GM21576 (cell line): ENCODE results near the gene GSTA2.
"Not testable (repeated sequence)": the region's sequence is repeated elsewhere in the genome, so short reads cannot be mapped to it uniquely, and the experiment has no call there.

Experiments used
- ATAC-seq: cut with Tn5 transposase; IDR thresholded peaks from one replicate; pipeline ENCODE4 v1.9.1; 2021; ENCODE audit warnings: mild to moderate bottlenecking, moderate library complexity; ENCODE audit not compliant: unreplicated experiment

GSTA2 gene

DNA sequence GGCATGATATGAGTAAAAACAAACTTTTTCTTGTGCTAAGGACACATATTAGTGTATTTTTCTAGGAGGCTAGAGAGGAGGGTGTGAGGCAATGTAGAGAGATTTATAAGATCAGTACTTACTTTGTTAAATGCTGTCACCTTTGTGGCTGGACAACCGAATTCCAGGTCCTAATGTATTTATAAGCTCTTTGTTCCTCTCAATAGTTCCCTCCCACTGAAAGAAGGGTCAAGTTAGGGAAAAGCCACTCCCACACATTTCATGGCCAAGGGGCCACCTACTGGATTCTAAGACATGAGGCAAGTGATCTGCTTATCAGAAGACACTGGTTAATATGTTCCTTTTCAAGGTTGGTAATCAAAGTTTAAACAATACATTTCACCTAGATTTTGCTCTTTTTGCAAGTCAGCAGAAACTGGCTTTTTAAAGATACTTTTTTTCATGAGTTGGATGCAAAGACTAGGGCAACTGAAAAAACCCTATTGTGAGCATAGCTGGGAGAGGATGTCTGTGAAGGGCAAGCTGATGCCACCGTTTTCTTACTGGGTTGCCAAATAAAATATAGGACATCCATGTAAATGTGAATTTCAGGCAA, at the start of gene GSTA2:
Gene GSTA2, minus strand, starts transcription at position 154 of the 595 bp plus-strand sequence. CDS start 5,528 bp downstream, outside the sequence.
- ATAC-seq: not testable (repeated sequence)

DNA sequence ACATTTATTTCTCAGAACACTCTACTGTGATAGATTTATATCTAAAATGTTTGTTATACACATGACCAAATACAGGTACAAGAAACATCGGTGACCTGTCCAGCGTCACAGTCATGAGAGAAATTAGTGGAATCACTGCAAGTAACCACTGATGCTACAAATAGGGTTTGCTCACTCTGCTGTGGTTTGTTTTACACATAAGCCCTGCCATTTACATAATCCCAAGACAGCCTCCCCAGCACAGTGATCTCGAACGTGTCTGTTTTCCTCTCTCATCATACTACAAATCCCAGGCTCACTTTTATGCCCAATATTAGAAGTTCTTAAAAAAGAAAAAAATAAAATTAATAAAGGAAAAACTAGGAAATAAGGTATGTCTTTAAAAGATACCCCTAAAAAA, 46.5 kb upstream of the GSTA2 start:
- not testable (repeated sequence) for ATAC-seq

- ATAC-seq: no peak
Measured at GRCh38 chr6:52808660-52809059, 45.4 kb upstream of the GSTA2 start.

GRCh38 chr6:52803668-52804255, 40.5 kb upstream of the GSTA2 start, which contains the start of gene GSTA1:
Gene GSTA1 (minus strand): TSS chr6:52803816. CDS start chr6:52799267, 4,549 bp downstream.
- not testable (repeated sequence) for ATAC-seq

GRCh38 chr6:52802806-52803205, 39.5 kb upstream of the GSTA2 start:
- ATAC-seq: no peak

DNA sequence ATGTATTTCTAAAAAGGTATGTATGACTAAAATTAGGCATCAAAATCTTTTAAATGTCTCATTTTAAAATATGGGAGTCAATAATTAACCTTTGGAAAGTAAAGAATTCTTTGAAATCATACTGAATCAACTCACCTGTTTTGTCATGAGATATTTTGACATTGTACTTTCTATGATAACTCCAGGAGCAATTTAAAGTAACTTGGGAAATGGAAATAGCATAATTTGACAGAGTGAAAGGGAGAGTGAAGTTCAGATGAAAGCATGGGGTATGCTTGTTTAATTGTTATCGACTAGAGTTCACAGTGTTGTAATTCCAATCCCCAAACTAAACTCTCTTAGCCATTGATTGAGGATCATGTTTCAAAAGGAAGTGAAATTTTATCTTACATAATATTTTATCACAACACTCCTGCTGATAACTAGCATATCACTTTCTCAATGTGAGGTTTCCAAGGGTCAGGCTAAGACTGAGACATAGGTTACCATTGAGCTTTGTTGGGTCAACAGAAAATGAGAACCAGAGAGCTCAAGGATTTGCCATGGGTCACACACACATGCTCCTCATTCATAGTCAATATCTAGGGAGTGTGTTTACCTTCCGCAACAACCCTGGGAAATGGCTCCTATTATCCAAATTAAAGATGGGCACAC, 38.0 kb upstream of the GSTA2 start:
- no peak for ATAC-seq

- not testable (repeated sequence) for ATAC-seq
Measured at GRCh38 chr6:52799272-52799671, 36.0 kb upstream of the GSTA2 start.

DNA sequence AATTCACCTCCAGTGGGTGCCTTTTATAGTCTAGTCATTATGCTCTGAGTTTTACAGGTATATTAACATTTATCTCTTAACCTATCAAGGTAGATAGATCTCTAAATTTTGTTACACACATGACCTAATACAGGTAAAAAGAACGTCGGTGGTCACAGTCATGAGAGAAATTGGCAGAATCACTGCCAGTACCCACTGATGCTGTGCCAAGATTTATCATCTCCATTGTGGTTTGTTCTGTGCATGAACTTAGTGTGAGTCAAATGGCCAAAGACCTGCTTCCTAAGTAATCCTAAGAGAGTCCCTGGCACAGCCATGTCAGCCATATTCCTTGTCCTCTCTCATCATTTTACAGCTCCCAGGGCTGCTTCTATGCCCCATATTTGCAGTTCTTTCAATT, 31.1 kb upstream of the GSTA2 start:
- ATAC-seq: not testable (repeated sequence)

GRCh38 chr6:52790861-52791260, 27.6 kb upstream of the GSTA2 start:
- ATAC-seq: no peak

- not testable (repeated sequence) for ATAC-seq
Measured at GRCh38 chr6:52789658-52790057, 26.4 kb upstream of the GSTA2 start.

DNA sequence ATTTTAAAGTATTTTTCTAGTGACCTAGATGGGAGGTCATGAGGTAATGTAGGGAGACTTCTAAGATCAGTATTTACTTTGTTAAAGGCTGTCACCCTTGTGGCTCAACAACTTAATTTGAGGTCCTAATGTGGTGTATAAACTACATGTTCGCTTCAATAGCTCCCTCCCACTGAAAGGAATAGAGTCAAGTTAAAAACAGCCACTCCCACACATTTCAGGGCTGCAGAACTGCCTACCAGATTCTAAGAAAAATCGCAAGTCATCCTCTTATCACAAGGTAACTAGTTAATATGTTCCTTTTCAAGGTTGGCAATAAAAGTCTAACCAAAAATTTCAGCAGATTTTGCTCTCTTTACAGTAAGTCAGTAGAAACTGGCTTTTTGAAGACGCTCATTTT, 25.2 kb upstream of the GSTA2 start:
- no peak for ATAC-seq

DNA sequence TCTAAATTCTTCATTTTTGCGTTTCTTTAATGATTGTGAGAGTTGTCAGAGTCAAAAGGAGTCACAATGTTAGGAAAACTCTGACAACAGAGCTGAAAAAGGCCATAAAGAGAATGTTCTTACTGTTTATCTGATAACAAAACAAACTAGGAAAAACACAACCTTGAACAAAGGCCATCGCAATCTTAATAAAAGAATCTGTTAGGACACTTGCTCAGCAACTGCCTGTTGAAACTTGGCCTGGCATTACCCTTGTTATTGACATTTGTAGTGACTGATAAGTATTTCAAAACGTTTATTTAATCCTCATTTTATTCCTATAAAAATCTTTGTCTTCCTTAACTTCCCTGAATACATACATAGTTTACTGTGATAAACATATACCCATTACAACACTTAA, 24.6 kb upstream of the GSTA2 start:
- no peak for ATAC-seq

DNA sequence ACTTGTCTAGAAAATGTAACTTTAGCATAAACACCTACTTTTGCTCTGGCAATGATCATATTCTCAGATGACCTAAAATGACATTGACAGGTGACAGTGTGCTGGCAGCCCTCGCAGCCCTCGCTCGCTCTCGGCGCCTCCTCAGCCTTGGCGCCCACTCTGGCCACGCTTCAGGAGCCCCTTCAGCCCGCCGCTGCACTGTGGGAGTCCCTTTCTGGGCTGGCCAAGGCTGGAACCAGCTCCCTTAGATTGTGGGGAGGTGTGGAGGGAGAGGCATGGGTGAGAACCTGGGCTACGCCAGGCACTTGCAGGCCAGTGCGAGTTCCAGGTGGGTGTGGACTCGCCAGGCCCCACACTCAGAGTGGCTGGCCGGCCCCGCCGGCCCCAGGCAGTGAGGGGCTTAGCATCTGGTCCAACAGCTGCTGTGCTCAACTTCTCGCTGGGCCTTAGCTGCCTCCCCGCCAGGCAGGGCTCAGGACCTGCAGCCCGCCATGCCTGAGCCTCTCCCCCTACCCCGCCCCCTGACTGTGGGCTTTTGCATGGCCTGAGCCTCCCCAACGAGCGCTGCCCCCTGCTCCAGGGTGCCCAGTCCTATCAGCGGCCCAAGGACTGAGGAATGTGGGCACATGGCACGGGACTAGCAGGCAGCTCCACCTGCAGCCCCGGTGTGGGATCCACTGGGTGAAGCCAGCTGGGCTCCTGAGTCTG, 23.1 kb upstream of the GSTA2 start:
- ATAC-seq: no peak

DNA sequence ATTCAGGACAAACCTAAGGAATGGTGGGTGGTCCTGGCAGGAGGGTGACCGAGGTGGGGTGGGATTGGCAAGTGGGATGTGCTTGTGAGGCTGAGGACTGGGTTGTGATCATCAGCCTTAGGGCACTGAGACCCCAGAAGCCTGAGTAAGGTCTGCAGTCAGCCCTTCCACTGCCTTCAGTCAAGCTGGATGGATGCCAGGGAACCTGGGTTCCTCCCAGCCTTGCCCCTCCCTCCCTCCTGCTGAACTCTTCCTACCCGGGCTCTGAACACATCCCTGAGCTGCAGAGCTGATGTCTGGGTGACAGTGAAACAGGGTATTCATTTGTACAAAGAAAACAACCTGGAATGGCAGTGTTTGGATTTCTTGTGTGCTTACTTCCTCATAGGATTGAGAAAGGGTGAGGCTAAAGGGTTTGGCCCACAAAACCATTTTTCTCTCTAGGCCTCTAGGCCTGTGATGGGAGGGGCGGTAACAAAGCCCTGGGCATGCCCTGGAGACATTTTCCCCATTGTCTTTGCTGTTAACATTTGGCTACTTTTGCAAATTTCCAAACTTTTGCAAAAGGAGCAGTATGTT, 19.5 kb upstream of the GSTA2 start:
- not testable (repeated sequence) for ATAC-seq

- ATAC-seq: not testable (repeated sequence)
Measured at GRCh38 chr6:52782209-52782608, 18.9 kb upstream of the GSTA2 start.

DNA sequence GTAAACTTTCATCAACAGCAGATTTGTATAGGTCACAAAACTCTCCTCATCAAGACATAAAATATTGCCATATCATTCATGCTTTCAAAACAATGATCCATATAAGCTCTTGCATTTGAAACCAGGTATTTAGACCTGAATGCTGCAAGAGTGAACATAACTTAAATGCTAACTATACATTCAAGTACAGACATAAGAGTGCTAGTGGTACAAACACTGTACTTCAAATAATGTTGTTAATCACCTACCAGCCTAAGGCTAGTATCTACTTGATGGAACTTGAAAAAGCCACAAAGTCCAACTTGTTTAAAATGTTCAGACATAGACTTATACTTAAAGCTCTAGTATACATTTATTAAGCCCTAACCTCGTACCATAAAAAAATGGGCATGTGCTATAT, 16.0 kb upstream of the GSTA2 start:
- ATAC-seq: no peak

DNA sequence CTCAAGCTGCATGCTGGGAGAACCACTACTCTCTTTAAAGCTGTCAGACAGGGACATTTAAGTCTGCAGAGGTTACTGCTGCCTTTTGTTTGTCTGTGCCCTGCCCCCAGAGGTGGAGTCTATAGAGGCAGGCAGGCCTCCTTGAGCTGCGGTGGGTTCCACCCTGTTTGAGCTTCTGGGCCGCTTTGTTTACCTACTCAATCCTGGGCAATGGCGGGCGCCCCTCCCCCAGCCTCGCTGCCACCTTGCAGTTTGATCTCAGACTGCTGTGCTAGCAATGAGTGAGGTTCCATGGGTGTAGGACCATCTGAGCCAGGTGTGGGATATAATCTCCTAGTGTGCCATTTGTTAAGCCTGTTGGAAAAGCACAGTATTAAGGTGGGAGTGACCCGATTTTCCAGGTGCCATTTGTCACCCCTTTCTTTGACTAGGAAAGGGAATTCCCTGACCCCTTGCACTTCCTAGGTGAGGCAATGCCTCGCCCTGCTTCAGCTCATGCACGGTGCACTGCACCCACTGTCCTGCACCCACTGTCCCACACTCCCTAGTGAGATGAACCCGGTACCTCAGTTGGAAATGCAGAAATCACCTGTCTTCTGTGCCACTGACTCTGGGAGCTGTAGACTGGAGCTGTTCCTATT, 13.6 kb upstream of the GSTA2 start:
- not testable (repeated sequence) for ATAC-seq

- ATAC-seq: not testable (repeated sequence)
Measured at GRCh38 chr6:52769399-52769798, 6.1 kb upstream of the GSTA2 start.

DNA sequence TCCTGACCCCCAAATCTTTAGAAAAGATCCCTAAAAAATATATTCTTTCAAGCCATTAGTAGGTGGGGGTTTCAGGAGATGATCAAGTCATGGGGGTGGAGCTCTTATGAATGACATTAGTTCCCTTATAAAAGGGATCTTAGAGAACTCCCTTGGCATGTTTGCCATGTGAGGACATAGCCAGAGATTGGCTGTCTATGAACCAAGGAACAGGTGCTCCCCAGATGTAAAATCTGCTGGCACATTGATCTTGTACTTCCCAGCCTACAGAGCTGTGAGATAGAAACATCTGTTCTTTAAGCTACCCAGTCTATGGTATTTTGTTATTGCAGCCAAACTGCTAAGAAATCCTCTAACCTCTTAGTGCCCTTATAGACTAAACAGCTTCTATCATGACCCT, 4.4 kb upstream of the GSTA2 start:
- ATAC-seq: not testable (repeated sequence)

DNA sequence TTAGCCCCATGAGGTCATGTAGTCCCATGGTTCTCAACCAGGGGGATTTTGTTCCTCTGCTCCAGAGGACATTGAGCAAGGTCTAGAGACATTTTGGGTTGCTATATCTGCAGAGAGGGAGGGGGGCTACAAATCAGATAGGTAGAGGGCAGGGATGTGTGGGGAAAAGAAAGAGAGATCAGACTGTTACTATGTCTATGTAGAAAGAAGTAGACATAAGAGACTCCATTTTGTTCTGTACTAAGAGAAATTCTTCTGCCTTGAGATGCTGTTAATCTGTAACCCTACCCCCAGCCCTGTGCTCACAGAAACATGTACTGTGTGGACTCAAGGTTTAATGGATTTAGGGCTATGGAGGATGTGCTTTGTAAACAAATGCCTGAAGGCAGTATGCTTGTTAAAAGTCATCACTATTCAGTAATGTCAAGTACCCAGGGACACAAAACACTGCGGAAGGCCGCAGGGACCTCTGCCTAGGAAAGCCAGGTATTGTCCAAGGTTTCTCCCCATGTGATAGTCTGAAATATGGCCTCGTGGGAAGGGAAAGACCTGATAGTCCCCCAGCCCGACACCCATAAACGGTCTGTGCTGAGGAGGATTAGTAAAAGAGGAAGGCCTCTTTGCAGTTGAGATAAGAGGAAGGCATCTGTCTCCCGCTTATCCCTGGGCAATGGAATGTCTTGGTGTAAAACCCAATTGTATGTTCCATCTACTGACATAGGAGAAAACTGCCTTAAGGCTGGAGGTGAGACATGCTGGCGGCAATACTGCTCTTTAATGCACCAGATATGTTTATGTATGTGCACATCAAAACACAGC, 1.4 kb downstream of the GSTA2 start:
- not testable (repeated sequence) for ATAC-seq
